DOHH2 (cell line): Measurements from ENCODE around the gene C4B.
"Not testable (repeated sequence)": the region's sequence is repeated elsewhere in the genome, so short reads cannot be mapped to it uniquely, and the experiment has no call there.

Source experiments
- H3F3A ChIP-seq: fragments of 200-600 bp; sonication (generic), shearing (Covaris generic); 2 replicates; pipeline ENCODE4 v1.6.0; 2016; ENCODE audit warnings: antibody characterized with exemption, mild to moderate bottlenecking; ENCODE audit not compliant: control insufficient read depth, insufficient read depth
- H3K27ac ChIP-seq: fragments of 200-600 bp; sonication (generic); 2 replicates; pipeline ENCODE4 v1.5.1; 2014; ENCODE audit warnings: low read depth, mild to moderate bottlenecking, low read length, moderate library complexity
- H3K27me3 ChIP-seq: fragments of 200-600 bp; sonication (generic); 2 replicates; pipeline ENCODE4 v1.6.1; 2014; ENCODE audit warnings: mild to moderate bottlenecking, low read length, mixed read lengths; ENCODE audit not compliant: control insufficient read depth
- H3K36me3 ChIP-seq: fragments of 200-600 bp; sonication (generic); 2 replicates; pipeline ENCODE4 v1.6.1; 2014; ENCODE audit warnings: mild to moderate bottlenecking, low read length, moderate library complexity, mixed read lengths; ENCODE audit not compliant: control insufficient read depth
- H3K4me1 ChIP-seq: fragments of 200-600 bp; sonication (generic); 2 replicates; pipeline ENCODE4 v1.6.1; 2014; ENCODE audit warnings: mild to moderate bottlenecking, low read length, mixed read lengths; ENCODE audit not compliant: control insufficient read depth
- H3K4me2 ChIP-seq: fragments of 200-600 bp; sonication (generic); 2 replicates; pipeline ENCODE4 v1.6.0; 2014; ENCODE audit warnings: mild to moderate bottlenecking, low read length, moderate library complexity
- H3K4me3 ChIP-seq: fragments of 200-600 bp; sonication (generic); 2 replicates; pipeline ENCODE4 v1.5.1; 2014; ENCODE audit warnings: mild to moderate bottlenecking, low read length, mixed read lengths
- H3K79me2 ChIP-seq: fragments of 200-600 bp; sonication (generic); 2 replicates; pipeline ENCODE4 v1.6.1; 2014; ENCODE audit warnings: mild to moderate bottlenecking, low read length, mixed read lengths; ENCODE audit not compliant: control insufficient read depth
- H3K9me2 ChIP-seq: fragments of 200-600 bp; sonication (generic); replicated peaks from 2 replicates; pipeline ENCODE4 v1.6.1; 2014; ENCODE audit warnings: mild to moderate bottlenecking, low read length, mixed read lengths; ENCODE audit not compliant: control insufficient read depth
- H3K9me3 ChIP-seq: fragments of 200-600 bp; sonication (generic); 2 replicates; pipeline ENCODE4 v1.6.1; 2014; ENCODE audit warnings: antibody characterized with exemption, low read length, mixed read lengths; ENCODE audit not compliant: control insufficient read depth, insufficient read depth
- H4K20me1 ChIP-seq: fragments of 200-600 bp; sonication (generic); 2 replicates; pipeline ENCODE4 v1.6.0; 2014; ENCODE audit warnings: low read depth, mild to moderate bottlenecking, antibody characterized with exemption, low read length, moderate library complexity; ENCODE audit not compliant: control insufficient read depth, insufficient read depth
- CTCF ChIP-seq: fragments of 200-600 bp; sonication (generic); IDR thresholded peaks from one replicate; pipeline ENCODE4 v1.5.1; 2014; ENCODE audit warnings: antibody characterized with exemption, mild to moderate bottlenecking, low read depth, low read length; ENCODE audit not compliant: poor library complexity, severe bottlenecking
- EZH2phosphoT487 ChIP-seq: fragments of 200-600 bp; sonication (generic); IDR thresholded peaks from 2 replicates; pipeline ENCODE4 v1.6.1; 2017; ENCODE audit warnings: borderline replicate concordance, mild to moderate bottlenecking, antibody characterized with exemption, low read length, moderate library complexity, mixed read lengths

C4B gene

DNA sequence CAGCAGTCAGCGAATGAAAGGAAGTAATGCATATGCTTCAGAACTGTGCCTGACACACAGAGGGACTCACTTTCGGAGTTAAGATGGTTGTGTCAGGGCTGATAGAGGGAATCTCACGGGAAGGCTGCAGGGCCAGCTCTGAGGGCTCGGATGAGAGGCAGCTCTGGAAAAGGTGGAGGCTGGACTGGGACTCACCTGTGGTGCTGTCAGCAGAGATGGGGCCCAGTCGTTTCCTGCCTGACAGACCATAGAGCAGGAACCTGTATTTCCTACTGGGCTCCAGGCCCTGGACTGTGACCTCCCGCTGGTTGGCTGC, 32.9 kb downstream of the C4B start:
- no peak overlapping the region for H3K4me2 ChIP-seq

GRCh38 chr6:32047855-32048766, 33.5 kb downstream of the C4B start:
- H3K4me1 ChIP-seq: no peaks in the 10 kb centered on the region
- no peaks in the 10 kb centered on the region for H3F3A ChIP-seq
- H3K9me2 ChIP-seq: no peaks in the 10 kb centered on the region
- H3K36me3 ChIP-seq: no peaks in the 10 kb centered on the region
- H3K27ac ChIP-seq: no peak overlapping the region
- no peaks in the 10 kb centered on the region for H3K79me2 ChIP-seq
- H3K9me3 ChIP-seq: no peaks in the 10 kb centered on the region
- H3K27me3 ChIP-seq: peaks cover 7% of the 10 kb centered on the region; the same call in 1 of the 2 replicates
- TF ChIP-seq EZH2phosphoT487 (no peak), CTCF (peak; percentile 75)
- no peak overlapping the region for H3K4me2 ChIP-seq
- H3K4me3 ChIP-seq: no peak overlapping the region
- H4K20me1 ChIP-seq: no peaks in the 10 kb centered on the region

More for the DNA sequence above, 32.9 kb downstream of the C4B start:
- Histone ChIP-seq H3K4me3 (no peak overlapping the region), H3K4me1 (no peaks in the 10 kb centered on the region), H3K9me2 (no peaks in the 10 kb centered on the region), H4K20me1 (no peaks in the 10 kb centered on the region), H3K79me2 (no peaks in the 10 kb centered on the region), H3K27ac (no peak overlapping the region), H3K36me3 (no peaks in the 10 kb centered on the region), H3F3A (no peaks in the 10 kb centered on the region), H3K27me3 (peaks cover 7% of the 10 kb centered on the region; the same call in 1 of the 2 replicates), H3K9me3 (no peaks in the 10 kb centered on the region)
- TF ChIP-seq EZH2phosphoT487 (no peak), CTCF (no peak)

- not testable (repeated sequence) for H3K9me2 ChIP-seq, H4K20me1 ChIP-seq, H3K79me2 ChIP-seq, H3K36me3 ChIP-seq, H3K4me1 ChIP-seq, H3K9me3 ChIP-seq, H3K4me2 ChIP-seq, H3K4me3 ChIP-seq, H3F3A ChIP-seq, H3K27ac ChIP-seq, H3K27me3 ChIP-seq
These were observed 34.6 kb downstream of the C4B start for GRCh38 chr6:32049149-32049548.

- not testable (repeated sequence) for H3K79me2 ChIP-seq, H3K4me3 ChIP-seq, H3K27ac ChIP-seq, H3K9me2 ChIP-seq, H3K4me1 ChIP-seq, H3K9me3 ChIP-seq, H3K27me3 ChIP-seq, H4K20me1 ChIP-seq, H3K36me3 ChIP-seq, H3F3A ChIP-seq, H3K4me2 ChIP-seq
These were observed 35.1 kb downstream of the C4B start for GRCh38 chr6:32049736-32050135.
